ENCODE results near the gene LPIN2. TPM values are rescaled to one million over a fixed set of nuclear protein-coding genes. Genes with fewer than 3 reads are reported as not detected.

The LPIN2 gene
- total RNA-seq, 3 donors from 2014 or later: 21.8 to 38.1 (median 29.2) TPM

- Histone ChIP-seq H3K4me3 (no peak overlapping the region), H3K4me1 (peaks cover 0 to 6% of the 10 kb centered on the region in 2 donors), H3K27ac (no peak overlapping the region), H3K9me3 (no peaks in the 10 kb centered on the region), H3K36me3 (no peaks in the 10 kb centered on the region), H3K27me3 (no peaks in the 10 kb centered on the region)
- intact Hi-C loops (cut with DNase I; ENCODE audit: low total_unique reads): loop anchor here (1.0 kb wide), 1 partner anchor 7 kb away; no protein-coding TSS in a partner anchor
- no peak for DNase-seq (ENCODE audit: low spot score in 2 of 2)
- no peak for TF ChIP-seq CTCF (IDR thresholded peaks at IDR 0.05)
- no peak for TF ChIP-seq POLR2A (IDR thresholded peaks at IDR 0.05)
- TF ChIP-seq POLR2AphosphoS5 (IDR thresholded peaks at IDR 0.05): no peak
Observed at GRCh38 chr18:3048820-3049349, 35.9 kb upstream of the LPIN2 start.

- Histone ChIP-seq H3K36me3 (no peaks in the 10 kb centered on the region), H3K9me3 (no peaks in the 10 kb centered on the region), H3K27ac (no peak overlapping the region), H3K4me3 (no peak overlapping the region), H3K4me1 (peaks cover 0 to 6% of the 10 kb centered on the region in 2 donors), H3K27me3 (no peaks in the 10 kb centered on the region)
- no peak for TF ChIP-seq CTCF (IDR thresholded peaks at IDR 0.05)
- no peak for TF ChIP-seq POLR2A (IDR thresholded peaks at IDR 0.05)
- TF ChIP-seq POLR2AphosphoS5 (IDR thresholded peaks at IDR 0.05): no peak
- intact Hi-C loops (cut with DNase I; ENCODE audit: low total_unique reads): loop anchor here (1.0 kb wide), 1 partner anchor 8 kb away; no protein-coding TSS in a partner anchor
- DNase-seq (ENCODE audit: low spot score in 2 of 2): no peak
Observed at GRCh38 chr18:3048121-3048520, 35.2 kb upstream of the LPIN2 start.

GRCh38 chr18:3046216-3046808, 33.4 kb upstream of the LPIN2 start:
- no peak overlapping the region for H3K4me3 ChIP-seq
- H3K4me1 ChIP-seq: peaks cover 0 to 6% of the 10 kb centered on the region in 2 donors
- no peaks in the 10 kb centered on the region for H3K27me3 ChIP-seq
- no peaks in the 10 kb centered on the region for H3K9me3 ChIP-seq
- DNase-seq (ENCODE audit: low spot score in 2 of 2): no peak
- intact Hi-C loops (cut with DNase I; ENCODE audit: low total_unique reads): no loop called here
- TF ChIP-seq POLR2A (IDR thresholded peaks at IDR 0.05) (no peak), POLR2AphosphoS5 (IDR thresholded peaks at IDR 0.05) (no peak), CTCF (IDR thresholded peaks at IDR 0.05) (no peak)
- H3K36me3 ChIP-seq: no peaks in the 10 kb centered on the region
- H3K27ac ChIP-seq: no peak overlapping the region

GRCh38 chr18:3044931-3045698, 32.2 kb upstream of the LPIN2 start:
- no peaks in the 10 kb centered on the region for H3K27me3 ChIP-seq
- peak overlapping the region in 1 of 3 donors; percentile 24 for H3K4me3 ChIP-seq
- no peak overlapping the region for H3K27ac ChIP-seq
- DNase-seq (ENCODE audit: low spot score in 2 of 2): peak in 1 of 2 donors; percentile 58
- intact Hi-C loops (cut with DNase I; ENCODE audit: low total_unique reads): no loop called here
- peaks cover 0 to 6% of the 10 kb centered on the region in 2 donors for H3K4me1 ChIP-seq
- no peak for TF ChIP-seq CTCF (IDR thresholded peaks at IDR 0.05)
- no peak for TF ChIP-seq POLR2AphosphoS5 (IDR thresholded peaks at IDR 0.05)
- no peak for TF ChIP-seq POLR2A (IDR thresholded peaks at IDR 0.05)
- no peaks in the 10 kb centered on the region for H3K36me3 ChIP-seq
- no peaks in the 10 kb centered on the region for H3K9me3 ChIP-seq

GRCh38 chr18:3042379-3042778, 29.4 kb upstream of the LPIN2 start:
- no peaks in the 10 kb centered on the region for H3K36me3 ChIP-seq
- TF ChIP-seq POLR2AphosphoS5 (IDR thresholded peaks at IDR 0.05): no peak
- no peak for TF ChIP-seq CTCF (IDR thresholded peaks at IDR 0.05)
- no peak for TF ChIP-seq POLR2A (IDR thresholded peaks at IDR 0.05)

More at GRCh38 chr18:3042379-3042778, 29.4 kb upstream of the LPIN2 start:
- no peak for DNase-seq (ENCODE audit: low spot score in 2 of 2)
- Histone ChIP-seq H3K9me3 (no peaks in the 10 kb centered on the region), H3K4me3 (no peak overlapping the region), H3K27me3 (no peaks in the 10 kb centered on the region), H3K27ac (peak overlapping the region; percentile 21 to 27), H3K4me1 (peaks cover 0 to 6% of the 10 kb centered on the region in 2 donors)
- intact Hi-C loops (cut with DNase I; ENCODE audit: low total_unique reads): no loop called here

All from breast epithelium (tissue), 4 donors.